Activated naive CD4-positive, alpha-beta T cell treated with anti-CD3 and anti-CD28 coated beads for 36 hours (primary cell): ENCODE measurements around the gene STX10. TPM values are rescaled to one million over a fixed set of nuclear protein-coding genes. Genes with fewer than 3 reads are reported as not detected.

Experiments used
- CTCF ChIA-PET: fragments of 350-600 bp; sonication (Branson Sonifier 250); formaldehyde crosslinking; loops from one replicate; lab custom pipeline; 2021; ENCODE audit warnings: antibody characterized with exemption; lab: Charles Lee
- DNase-seq: peaks from one replicate; pipeline ENCODE4 v3.0.0-alpha.2; 2020
- H3K27ac Mint-ChIP-seq: one replicate; pipeline ENCODE4 v1.8.0; 2021; ENCODE audit warnings: mild to moderate bottlenecking, mixed read lengths
- H3K27me3 Mint-ChIP-seq: one replicate; pipeline ENCODE4 v1.8.0; 2021; ENCODE audit warnings: low read depth, mixed read lengths
- H3K36me3 Mint-ChIP-seq: one replicate; pipeline ENCODE4 v1.8.0; 2021; ENCODE audit warnings: low read depth, mixed read lengths
- H3K4me1 Mint-ChIP-seq: one replicate; pipeline ENCODE4 v1.8.0; 2021; ENCODE audit warnings: low read depth, mixed read lengths
- H3K4me3 Mint-ChIP-seq: one replicate; pipeline ENCODE4 v1.8.0; 2021; ENCODE audit warnings: mild to moderate bottlenecking, moderate library complexity, mixed read lengths
- H3K9me3 Mint-ChIP-seq: one replicate; pipeline ENCODE4 v1.8.0; 2021; ENCODE audit warnings: mixed read lengths
- intact Hi-C: fragments of 100-400 bp; cut with micrococcal nuclease; formaldehyde crosslinking; loops from one replicate; pipeline ENCODE4 v1.15.1; 2023
- total RNA-seq, 2 experiments: library from RNA; stranded (reverse); gene quantifications; one replicate each; pipeline ENCODE4 v1.2.3, GENCODE V29; 2021

Gene STX10
- total RNA-seq, 2 experiments from 2014 or later = 48.3 to 48.9 TPM

DNA sequence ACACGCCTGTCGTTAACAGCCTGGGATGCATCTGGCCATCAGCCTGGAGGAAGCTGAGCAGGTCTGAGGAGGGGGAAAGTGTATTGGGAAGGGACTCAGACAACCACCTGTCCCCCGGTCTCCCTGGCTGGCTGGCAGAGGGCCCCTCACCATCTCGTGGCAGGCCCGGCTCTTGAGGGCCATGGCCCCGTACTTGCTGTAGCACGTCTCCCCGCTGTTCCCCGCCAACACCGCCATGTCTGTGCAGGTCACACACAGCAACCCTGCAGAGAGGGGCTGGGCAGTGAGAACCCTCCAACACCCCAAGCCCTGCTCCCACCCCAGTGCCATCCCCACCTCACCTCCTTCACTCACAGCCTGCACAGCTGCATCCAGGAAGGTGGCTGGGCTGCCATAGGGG, 37.6 kb downstream of the STX10 start:
- H3K4me3 Mint-ChIP-seq = no peak overlapping the region
- DNase-seq = no peak
- no peaks in the 10 kb centered on the region for H3K27me3 Mint-ChIP-seq
- peaks cover 13% of the 10 kb centered on the region for H3K36me3 Mint-ChIP-seq
- CTCF ChIA-PET = interaction anchor here (3.5 kb wide), 1 partner anchor 8 kb away, joined by 14 read pairs; no protein-coding TSS in a partner anchor
- peaks cover 17% of the 10 kb centered on the region for H3K4me1 Mint-ChIP-seq
- H3K9me3 Mint-ChIP-seq = no peaks in the 10 kb centered on the region
- no peak overlapping the region for H3K27ac Mint-ChIP-seq
- intact Hi-C loops = no loop called here

DNA sequence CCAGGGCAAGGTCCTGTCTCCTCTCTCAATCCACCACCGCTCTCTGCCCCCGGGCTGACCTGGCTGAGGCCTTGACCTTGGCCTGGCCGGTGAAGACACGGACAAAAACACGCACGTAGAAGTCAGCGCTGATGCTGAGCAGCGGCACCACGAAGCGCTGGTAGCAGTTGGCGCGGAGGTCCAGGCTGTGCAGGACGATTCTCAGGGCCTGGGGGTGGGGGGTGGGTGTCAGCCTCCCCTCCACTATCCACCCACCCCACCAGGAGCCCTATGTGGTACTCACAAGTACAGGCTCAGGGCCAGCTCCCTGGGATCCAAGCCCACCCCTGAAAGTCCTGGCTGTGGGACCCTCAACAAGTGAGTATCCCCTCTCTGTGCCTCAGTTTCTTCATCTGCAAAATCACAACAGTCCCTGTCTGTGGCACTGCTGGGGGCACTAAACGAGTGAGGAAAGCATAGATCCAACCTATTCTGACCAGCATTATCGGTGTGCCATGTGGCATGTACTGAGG, 40.0 kb downstream of the STX10 start:
- intact Hi-C loops = no loop called here
- H3K27me3 Mint-ChIP-seq = no peaks in the 10 kb centered on the region
- no peaks in the 10 kb centered on the region for H3K9me3 Mint-ChIP-seq
- no peak overlapping the region for H3K27ac Mint-ChIP-seq
- no peak for DNase-seq
- CTCF ChIA-PET = no interaction called here
- H3K4me1 Mint-ChIP-seq = peaks cover 10% of the 10 kb centered on the region
- no peak overlapping the region for H3K4me3 Mint-ChIP-seq
- H3K36me3 Mint-ChIP-seq = peaks cover 15% of the 10 kb centered on the region

DNA sequence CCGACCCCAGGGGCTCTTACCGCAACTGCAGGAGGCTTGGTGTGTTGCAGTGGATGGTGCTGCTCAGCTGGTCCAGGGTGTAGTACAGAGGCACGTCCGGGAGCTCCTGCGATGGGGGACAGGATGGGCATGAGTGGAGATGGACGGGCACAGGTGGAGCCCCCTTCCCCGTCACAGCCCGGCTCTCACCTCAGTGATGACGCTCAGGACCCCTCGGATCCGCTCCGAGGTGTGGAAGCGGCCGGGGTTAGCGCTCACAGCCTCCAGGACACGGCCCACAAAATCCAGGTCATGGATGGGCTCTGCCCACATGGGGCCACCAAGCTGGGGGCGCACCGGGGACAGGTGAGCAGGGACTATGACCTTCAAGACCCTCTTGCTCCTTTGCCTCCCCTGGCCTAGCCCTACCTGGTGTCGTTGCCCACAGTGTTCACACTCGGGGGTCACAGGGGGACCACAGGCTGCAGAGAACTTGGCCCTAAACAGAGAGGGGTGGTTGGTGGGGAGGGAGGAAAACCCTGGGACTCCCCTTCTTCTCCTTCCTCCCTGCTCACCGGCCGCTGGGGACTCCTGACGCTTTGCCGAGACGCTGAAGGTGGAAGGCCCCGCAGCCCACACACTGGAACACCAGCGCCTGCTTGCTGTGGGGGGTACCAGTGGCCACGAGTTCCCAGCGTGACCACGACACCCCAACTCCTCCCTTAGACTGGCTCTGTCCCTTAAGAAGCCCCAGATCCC, 40.6 kb downstream of the STX10 start:
- H3K36me3 Mint-ChIP-seq = peaks cover 17% of the 10 kb centered on the region
- H3K27ac Mint-ChIP-seq = no peak overlapping the region

DNA sequence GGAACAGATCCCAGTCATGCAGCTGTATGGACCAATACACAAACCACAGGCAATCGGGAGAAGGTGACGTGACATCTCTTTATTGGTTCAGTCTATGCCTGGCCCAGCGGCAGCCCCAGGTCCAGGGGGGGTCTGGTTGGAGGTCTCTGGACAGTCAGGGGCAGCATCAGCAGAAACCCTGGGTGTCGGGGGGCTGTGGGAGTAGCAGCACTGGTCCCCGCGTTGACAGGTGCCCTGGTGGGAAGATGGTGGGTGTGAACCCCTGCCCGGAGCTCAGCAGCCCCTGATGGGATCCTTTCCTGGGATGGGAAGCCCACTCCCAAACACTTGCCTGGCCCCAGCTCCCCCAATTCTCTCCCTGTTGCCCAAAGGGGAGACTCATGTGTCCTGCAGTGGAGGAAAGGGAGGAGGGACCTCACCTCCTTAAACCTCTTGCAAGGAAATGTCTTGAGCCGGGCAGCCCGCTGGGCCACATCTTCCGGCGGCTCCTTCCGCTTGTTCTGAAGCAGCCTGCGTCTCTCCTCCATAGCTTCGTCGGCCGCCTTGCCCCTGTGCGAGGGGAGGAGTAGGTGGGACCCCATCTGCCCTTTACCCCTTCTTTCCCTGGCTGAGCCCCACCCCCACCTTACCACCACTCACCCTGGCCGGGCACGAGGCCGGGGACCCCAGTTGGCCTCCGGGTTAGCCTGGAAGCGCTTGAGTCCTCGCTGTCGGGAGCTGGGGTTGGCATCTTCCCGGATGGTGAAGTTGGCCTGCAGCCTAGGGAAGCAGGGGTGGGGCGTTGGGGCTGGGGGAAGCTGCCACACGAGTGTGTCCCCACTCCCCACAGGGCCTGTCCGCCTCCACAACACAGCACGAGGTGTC, 45.1 kb downstream of the STX10 start:
- CTCF ChIA-PET = interaction anchor here (0.7 to 3.4 kb wide), 13 partner anchors 9 to 543 kb away, joined by 3 to 25 read pairs (median 5); partner anchors contain the start of genes IER2, NACC1 and STX10
- peak overlapping the region; percentile 84 for H3K4me3 Mint-ChIP-seq
- H3K9me3 Mint-ChIP-seq = no peaks in the 10 kb centered on the region
- peak overlapping the region; percentile 91 for H3K27ac Mint-ChIP-seq
- peaks cover 12% of the 10 kb centered on the region for H3K36me3 Mint-ChIP-seq
- intact Hi-C loops = loop anchor here (1.0 to 5.0 kb wide), 2 partner anchors 11 to 323 kb away; partner anchors contain the start of gene TRMT1
- peak; percentile 37 for DNase-seq
- H3K27me3 Mint-ChIP-seq = no peaks in the 10 kb centered on the region
- peaks cover 26% of the 10 kb centered on the region for H3K4me1 Mint-ChIP-seq

More for the DNA sequence above, 40.6 kb downstream of the STX10 start:
- Mint-ChIP-seq H3K4me3 (no peak overlapping the region), H3K9me3 (no peaks in the 10 kb centered on the region), H3K4me1 (peaks cover 8% of the 10 kb centered on the region), H3K27me3 (no peaks in the 10 kb centered on the region)
- CTCF ChIA-PET = no interaction called here
- DNase-seq = no peak
- intact Hi-C loops = no loop called here

DNA sequence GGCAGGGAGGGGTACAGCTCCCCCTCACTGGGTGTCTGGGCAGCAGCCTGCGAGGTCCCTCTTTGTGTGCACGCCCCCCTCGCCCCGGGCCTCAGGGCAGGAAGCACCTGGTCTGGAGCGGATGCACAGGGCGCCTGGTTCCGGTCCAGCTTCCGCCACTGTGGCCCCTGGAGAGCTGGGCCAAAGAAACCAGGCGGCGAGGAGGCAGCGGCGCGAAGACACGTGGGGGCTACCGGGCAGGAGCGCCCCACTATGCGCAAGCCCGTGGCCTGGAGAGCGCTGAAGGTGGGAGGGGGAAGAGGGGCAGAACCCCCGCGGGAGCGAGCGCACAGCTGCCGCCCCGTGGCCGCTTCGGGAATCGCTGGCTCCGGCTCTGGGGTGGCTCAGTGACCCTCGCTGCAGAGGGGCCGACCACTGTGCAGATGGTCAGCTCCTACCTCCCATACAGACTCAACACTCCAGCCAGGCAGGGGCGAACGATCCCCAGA, 45.8 kb downstream of the STX10 start:
- H3K9me3 Mint-ChIP-seq = no peaks in the 10 kb centered on the region
- peaks cover 13% of the 10 kb centered on the region for H3K36me3 Mint-ChIP-seq
- intact Hi-C loops = loop anchor here (1.0 to 5.0 kb wide), 2 partner anchors 12 to 322 kb away; partner anchors contain the start of gene TRMT1

DNA sequence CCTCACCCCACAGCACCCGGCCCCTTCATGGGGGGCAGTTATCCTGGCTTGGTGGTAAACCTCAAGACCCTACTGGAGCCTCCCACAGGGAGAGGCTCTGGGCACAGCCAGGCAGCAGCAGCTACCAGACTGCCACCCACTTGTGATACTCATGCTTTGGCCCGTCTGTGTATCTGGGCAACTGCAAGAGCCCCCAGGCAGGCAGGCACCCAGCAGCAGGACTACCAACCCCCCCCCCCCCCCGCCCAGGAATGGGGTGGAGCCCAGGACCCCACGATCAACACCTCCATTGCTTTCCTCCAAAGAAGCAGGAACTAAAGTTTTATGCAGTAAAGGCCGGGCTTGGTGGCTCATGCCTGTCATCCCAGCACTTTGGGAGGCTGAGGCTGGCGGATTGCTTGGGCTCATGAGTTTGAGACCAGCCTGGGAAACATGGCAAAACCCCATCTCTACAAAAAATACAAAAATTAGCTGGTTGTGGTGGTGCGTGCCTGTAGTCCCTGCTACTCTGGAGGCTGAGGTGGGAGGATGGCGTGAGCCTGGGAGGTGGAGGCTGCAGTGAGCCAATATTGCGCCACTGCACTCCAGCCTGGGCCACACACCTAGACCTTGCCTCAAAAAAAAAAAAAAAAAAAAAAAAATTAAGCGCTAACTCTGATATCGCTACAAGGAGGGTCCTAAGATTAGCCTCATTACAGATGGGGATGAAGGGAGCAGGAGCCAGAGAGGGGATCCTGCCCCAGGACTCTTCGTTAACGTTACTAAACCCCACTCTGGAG, 46.4 kb downstream of the STX10 start:
- CTCF ChIA-PET = interaction anchor here (0.7 to 3.4 kb wide), 10 partner anchors 9 to 544 kb away, joined by 3 to 25 read pairs (median 9); partner anchors contain the start of genes IER2, NACC1 and STX10
- peaks cover 2% of the 10 kb centered on the region for H3K27me3 Mint-ChIP-seq

More for the DNA sequence above, 45.8 kb downstream of the STX10 start:
- Mint-ChIP-seq H3K4me1 (peaks cover 33% of the 10 kb centered on the region), H3K27ac (peak overlapping the region; percentile 91), H3K27me3 (no peaks in the 10 kb centered on the region), H3K4me3 (peak overlapping the region; percentile 84)
- DNase-seq = peak; percentile 72
- CTCF ChIA-PET = interaction anchor here (0.7 to 3.4 kb wide), 13 partner anchors 9 to 544 kb away, joined by 3 to 25 read pairs (median 5); partner anchors contain the start of genes IER2, NACC1 and STX10

DNA sequence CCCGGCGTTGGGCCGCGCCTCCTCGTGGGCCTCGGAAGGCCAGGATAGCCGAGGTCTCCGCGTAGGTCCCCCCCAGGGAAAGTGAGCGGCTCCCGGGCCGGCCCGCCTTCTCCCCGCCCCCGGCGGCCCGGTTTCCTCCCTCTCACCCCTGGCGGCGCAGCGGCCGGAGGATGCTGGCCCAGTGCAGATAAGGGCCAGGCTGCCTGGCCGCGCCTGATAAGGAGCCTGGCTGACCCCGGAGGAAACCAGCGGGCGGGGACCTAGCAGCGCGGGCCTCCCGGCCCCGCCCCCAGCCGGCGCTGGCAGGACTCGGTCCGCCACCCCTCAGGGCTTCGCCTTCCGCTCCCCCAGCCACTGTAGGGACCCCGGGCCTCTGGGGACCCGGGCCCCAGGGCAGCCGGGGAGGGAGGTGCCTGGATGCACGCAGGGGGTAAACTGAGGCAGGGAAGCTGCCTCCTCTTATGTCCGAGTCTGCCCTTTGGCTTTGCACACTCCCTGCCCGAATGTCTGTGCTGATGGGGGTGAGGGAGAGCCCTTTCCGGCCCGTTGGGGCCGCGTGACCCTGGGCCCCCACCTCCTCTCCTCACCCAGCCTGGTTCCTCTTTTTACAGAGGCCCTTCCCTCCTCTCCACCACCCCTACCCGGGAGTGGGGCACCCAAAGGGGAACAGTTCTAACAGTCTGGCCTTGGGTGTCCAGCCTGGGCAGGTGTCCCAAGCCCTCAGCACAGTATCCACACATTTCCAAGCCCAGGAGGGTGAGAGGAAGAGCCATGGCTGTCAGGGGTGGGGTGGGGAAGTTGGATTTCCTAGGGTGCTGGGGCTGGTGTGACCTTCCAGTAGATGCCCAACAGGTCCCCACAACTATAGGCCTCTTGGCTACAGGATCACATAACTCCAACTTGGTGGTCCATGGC, 47.3 kb downstream of the STX10 start, which contains the start of gene LYL1:
TSS of gene LYL1 (minus strand) at position 193 of the 915 bp plus-strand sequence. CDS start 1,687 bp downstream, outside the sequence.
- Mint-ChIP-seq H3K27ac (peak within 1 kb of the TSS; percentile 53), H3K27me3 (peaks cover 8% of the 10 kb centered on the region), H3K36me3 (peaks cover 10% of the 10 kb centered on the region), H3K4me1 (peaks cover 42% of the 10 kb centered on the region), H3K9me3 (no peaks in the 10 kb centered on the region), H3K4me3 (peak within 1 kb of the TSS; percentile 65)
- CTCF ChIA-PET = interaction anchor here (3.3 to 3.4 kb wide), 2 partner anchors 8 to 125 kb away, joined by 22 to 25 read pairs; no protein-coding TSS in a partner anchor
- peak; percentile 24 for DNase-seq
- intact Hi-C loops = loop anchor here (5.0 kb wide), 1 partner anchor 321 kb away; no protein-coding TSS in a partner anchor

More for the DNA sequence above, 46.4 kb downstream of the STX10 start:
- H3K9me3 Mint-ChIP-seq = no peaks in the 10 kb centered on the region
- DNase-seq = no peak
- peaks cover 36% of the 10 kb centered on the region for H3K4me1 Mint-ChIP-seq
- intact Hi-C loops = loop anchor here (1.0 to 5.0 kb wide), 2 partner anchors 13 to 321 kb away; partner anchors contain the start of gene TRMT1
- H3K4me3 Mint-ChIP-seq = peak overlapping the region; percentile 84
- H3K36me3 Mint-ChIP-seq = peaks cover 10% of the 10 kb centered on the region
- H3K27ac Mint-ChIP-seq = peak overlapping the region; percentile 91

DNA sequence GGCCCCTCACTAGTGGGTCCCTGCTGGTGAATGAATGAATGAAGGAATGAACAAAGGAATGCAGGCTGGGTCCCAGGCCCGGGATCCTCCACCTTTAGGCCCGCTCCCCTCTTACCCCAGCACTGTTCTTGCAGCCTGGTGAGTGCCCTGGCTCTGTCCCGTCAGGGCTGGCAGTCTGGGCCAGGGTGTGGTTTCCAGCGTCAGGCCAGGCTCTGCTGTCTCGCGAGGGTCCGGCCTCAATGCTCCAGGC, 47.8 kb downstream of the STX10 start:
- CTCF ChIA-PET = no interaction called here
- peak; percentile 17 for DNase-seq
- H3K36me3 Mint-ChIP-seq = peaks cover 6% of the 10 kb centered on the region
- peaks cover 12% of the 10 kb centered on the region for H3K27me3 Mint-ChIP-seq
- H3K27ac Mint-ChIP-seq = no peak overlapping the region
- H3K4me1 Mint-ChIP-seq = peaks cover 46% of the 10 kb centered on the region
- H3K9me3 Mint-ChIP-seq = no peaks in the 10 kb centered on the region
- intact Hi-C loops = loop anchor here (5.0 kb wide), 1 partner anchor 320 kb away; no protein-coding TSS in a partner anchor
- H3K4me3 Mint-ChIP-seq = peak overlapping the region; percentile 61

DNA sequence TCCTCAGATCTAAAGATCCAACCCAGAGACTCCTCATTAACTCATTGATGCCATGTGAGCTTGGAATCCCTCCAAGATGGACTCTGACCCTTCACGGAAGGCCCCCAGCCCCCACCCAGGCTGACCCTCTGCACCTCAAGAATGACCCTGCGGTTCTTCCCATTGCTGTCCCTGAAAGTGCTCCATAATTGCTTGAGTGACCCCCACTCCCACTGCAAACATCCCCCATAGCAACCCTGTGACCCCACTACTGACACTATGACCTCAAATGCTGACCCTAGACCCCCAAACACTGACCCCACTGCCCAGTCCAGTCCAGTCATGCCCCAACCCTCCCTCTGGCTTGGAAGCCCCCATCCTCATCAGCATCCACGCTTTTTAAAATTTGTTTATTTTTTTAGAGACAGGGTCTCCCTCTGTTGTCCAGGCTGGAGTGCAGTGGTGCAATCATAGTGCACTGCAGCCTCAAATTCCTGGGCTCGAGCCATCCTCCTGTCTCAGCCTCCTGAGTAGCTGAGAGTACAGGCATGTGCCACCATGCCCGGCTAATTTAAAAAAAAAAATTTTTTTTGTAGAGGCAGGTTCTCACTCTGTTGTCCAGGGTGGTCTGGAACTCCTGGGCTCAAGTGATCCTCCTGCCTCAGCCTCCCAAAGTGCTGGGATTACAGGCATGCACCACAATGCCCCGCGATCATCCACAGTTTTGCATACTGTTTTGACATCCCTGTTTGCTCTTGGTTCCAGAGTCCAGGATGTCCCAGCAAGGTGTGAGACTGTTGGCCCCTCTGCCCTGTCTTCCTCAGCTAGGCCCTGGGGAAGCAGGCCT, 48.4 kb downstream of the STX10 start:
- intact Hi-C loops = loop anchor here (2.0 to 5.0 kb wide), 2 partner anchors 55 to 320 kb away; no protein-coding TSS in a partner anchor
- H3K36me3 Mint-ChIP-seq = peaks cover 4% of the 10 kb centered on the region
- peaks cover 49% of the 10 kb centered on the region for H3K4me1 Mint-ChIP-seq
- peak overlapping the region; percentile 6 for H3K27ac Mint-ChIP-seq
- peak overlapping the region; percentile 61 for H3K4me3 Mint-ChIP-seq
- DNase-seq = no peak
- no peaks in the 10 kb centered on the region for H3K9me3 Mint-ChIP-seq
- H3K27me3 Mint-ChIP-seq = peaks cover 16% of the 10 kb centered on the region
- CTCF ChIA-PET = interaction anchor here (0.6 to 1.2 kb wide), 4 partner anchors 79 to 147 kb away, joined by 3 to 6 read pairs (median 4); no protein-coding TSS in a partner anchor
